ENCODE results near the gene PRKD1. TPM values are rescaled to one million over a fixed set of nuclear protein-coding genes. Genes with fewer than 3 reads are reported as not detected.

Gene PRKD1
- total RNA-seq, 1 experiment from 2014 or later, result 2.7 TPM

DNA sequence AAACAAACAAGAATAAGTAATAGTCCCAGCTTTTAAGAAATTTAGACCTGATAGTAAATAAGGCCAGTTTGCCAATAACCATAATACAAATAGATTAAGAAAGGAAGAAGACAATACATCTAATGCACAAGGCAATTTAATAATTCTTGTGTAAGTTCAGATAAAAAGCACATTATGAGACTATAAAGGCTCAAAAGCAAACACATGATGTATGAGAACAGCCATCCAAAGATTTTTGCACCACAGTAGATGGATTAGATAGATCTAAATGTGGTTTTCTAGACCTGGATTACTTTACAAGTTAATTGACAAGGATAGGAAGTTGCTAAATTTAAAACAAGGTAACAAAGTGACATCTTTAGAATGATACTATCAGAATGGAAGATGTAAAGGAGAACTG, 125.4 kb downstream of the PRKD1 start:
- Histone ChIP-seq H3K79me2 (ENCODE audit: insufficient read depth, low read length) (no peaks in the 10 kb centered on the region), H3K18ac (ENCODE audit: insufficient read length, low read depth, low read length) (no peak overlapping the region), H3K4me1 (ENCODE audit: insufficient read depth, low read length) (peaks cover 8% of the 10 kb centered on the region), H3K9ac (ENCODE audit: extremely low read depth, insufficient read length, low read length) (no peak overlapping the region), H3K27me3 (ENCODE audit: insufficient read depth, low read length) (no peaks in the 10 kb centered on the region), H3K56ac (ENCODE audit: insufficient read length, low read depth, low read length) (no peak overlapping the region), H2BK120ac (ENCODE audit: low read depth, low read length, poor library complexity, severe bottlenecking) (no peak overlapping the region), H3K14ac (ENCODE audit: insufficient read depth, low read length) (no peak overlapping the region), H2AK5ac (ENCODE audit: insufficient read length, low read length) (no peak overlapping the region), H2BK12ac (ENCODE audit: insufficient read length, low read depth, low read length) (no peak overlapping the region), H2BK20ac (ENCODE audit: low read depth, low read length, poor library complexity, severe bottlenecking) (no peak overlapping the region), H3K4ac (ENCODE audit: low read depth, low read length) (no peak overlapping the region), H3K79me1 (ENCODE audit: insufficient read depth, low read depth, low read length, poor library complexity, severe bottlenecking) (no peaks in the 10 kb centered on the region), H2BK15ac (ENCODE audit: low read depth, low read length) (no peak overlapping the region), H3K9me3 (ENCODE audit: control insufficient read depth, low read depth, low read length) (no peaks in the 10 kb centered on the region), H4K91ac (ENCODE audit: insufficient read length, low read depth, low read length) (no peak overlapping the region), H4K20me1 (ENCODE audit: control insufficient read depth, insufficient read depth, insufficient read length) (no peaks in the 10 kb centered on the region), H3K23ac (ENCODE audit: insufficient read length, low read depth, low read length) (no peak overlapping the region), H4K8ac (replicated peaks; ENCODE audit: insufficient read length, low read depth, low read length) (no peak overlapping the region), H3K27ac (ENCODE audit: insufficient read length, low read depth, low read length) (no peak overlapping the region), H3T11ph (ENCODE audit: low read length) (no peak overlapping the region), H3K23me2 (ENCODE audit: insufficient read length, low read depth, low read length, poor library complexity, severe bottlenecking) (no peaks in the 10 kb centered on the region), H4K5ac (ENCODE audit: insufficient read length, low read depth, low read length) (no peak overlapping the region), H2AFZ (ENCODE audit: low read length) (no peak overlapping the region), H2BK5ac (ENCODE audit: insufficient read length, low read length) (no peak overlapping the region), H3K4me2 (ENCODE audit: insufficient read depth, insufficient read length, low read length) (no peak overlapping the region)
- Mint-ChIP-seq H3K9me3 (no peaks in the 10 kb centered on the region), H3K27ac (no peak overlapping the region), H3K4me3 (no peak overlapping the region), H3K4me1 (peaks cover 33 to 34% of the 10 kb centered on the region in 2 experiments), H3K36me3 (ENCODE audit: insufficient read depth in 1 of 3, low read depth in 3 of 3) (no peaks in the 10 kb centered on the region), H3K27me3 (ENCODE audit: low read depth) (no peaks in the 10 kb centered on the region)
- no peak for DNase-seq
- TF ChIP-seq, protein P1, sequence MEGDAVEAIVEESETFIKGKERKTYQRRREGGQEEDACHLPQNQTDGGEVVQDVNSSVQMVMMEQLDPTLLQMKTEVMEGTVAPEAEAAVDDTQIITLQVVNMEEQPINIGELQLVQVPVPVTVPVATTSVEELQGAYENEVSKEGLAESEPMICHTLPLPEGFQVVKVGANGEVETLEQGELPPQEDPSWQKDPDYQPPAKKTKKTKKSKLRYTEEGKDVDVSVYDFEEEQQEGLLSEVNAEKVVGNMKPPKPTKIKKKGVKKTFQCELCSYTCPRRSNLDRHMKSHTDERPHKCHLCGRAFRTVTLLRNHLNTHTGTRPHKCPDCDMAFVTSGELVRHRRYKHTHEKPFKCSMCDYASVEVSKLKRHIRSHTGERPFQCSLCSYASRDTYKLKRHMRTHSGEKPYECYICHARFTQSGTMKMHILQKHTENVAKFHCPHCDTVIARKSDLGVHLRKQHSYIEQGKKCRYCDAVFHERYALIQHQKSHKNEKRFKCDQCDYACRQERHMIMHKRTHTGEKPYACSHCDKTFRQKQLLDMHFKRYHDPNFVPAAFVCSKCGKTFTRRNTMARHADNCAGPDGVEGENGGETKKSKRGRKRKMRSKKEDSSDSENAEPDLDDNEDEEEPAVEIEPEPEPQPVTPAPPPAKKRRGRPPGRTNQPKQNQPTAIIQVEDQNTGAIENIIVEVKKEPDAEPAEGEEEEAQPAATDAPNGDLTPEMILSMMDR (conservative IDR thresholded peaks at IDR 0.05), result no peak
